MCF 10A (cell line): ENCODE measurements around the gene GDNF. TPM values are rescaled to one million over a fixed set of nuclear protein-coding genes. Genes with fewer than 3 reads are reported as not detected.

ENCODE experiments used
- BruUV-seq: library from RNA; stranded (reverse); fragments of 400-500 nt; replicated peaks from 2 replicates; lab custom pipeline; 2021; lab: Mats Ljungman, UMichigan
- CTCF ChIA-PET: fragments of 300-600 bp; sonication (Branson Sonifier 250); formaldehyde crosslinking; extraction: SDS; loops from one replicate; lab custom pipeline; 2021; ENCODE audit warnings: antibody characterized with exemption, inconsistent platforms; lab: Yijun Ruan, JAX
- POLR2A ChIA-PET: fragments of 300-600, 350-650 bp; sonication (Branson Sonifier 250); formaldehyde crosslinking; extraction: SDS; loops from one replicate; lab custom pipeline; 2020; ENCODE audit warnings: antibody characterized with exemption, inconsistent platforms; lab: Yijun Ruan, JAX
- DNase-seq: peaks from one replicate; pipeline ENCODE4 v3.0.0-alpha.2; 2018; ENCODE audit not compliant: unreplicated experiment
- H3K27ac Mint-ChIP-seq: one replicate; pipeline ENCODE4 v1.8.0; 2022; ENCODE audit warnings: mild to moderate bottlenecking, low read depth, mixed read lengths; ENCODE audit not compliant: unreplicated experiment
- H3K27me3 Mint-ChIP-seq: one replicate; pipeline ENCODE4 v1.8.0; 2022; ENCODE audit warnings: mixed read lengths; ENCODE audit not compliant: insufficient read depth, unreplicated experiment
- H3K36me3 Mint-ChIP-seq: one replicate; pipeline ENCODE4 v1.8.0; 2022; ENCODE audit warnings: mild to moderate bottlenecking, moderate library complexity, mixed read lengths; ENCODE audit not compliant: insufficient read depth, unreplicated experiment
- H3K4me1 Mint-ChIP-seq: one replicate; pipeline ENCODE4 v1.8.0; 2022; ENCODE audit warnings: mixed read lengths; ENCODE audit not compliant: insufficient read depth, unreplicated experiment
- H3K4me3 Mint-ChIP-seq: one replicate; pipeline ENCODE4 v1.8.0; 2022; ENCODE audit warnings: mild to moderate bottlenecking, moderate library complexity, mixed read lengths; ENCODE audit not compliant: unreplicated experiment
- H3K9me3 Mint-ChIP-seq: one replicate; pipeline ENCODE4 v1.8.0; 2022; ENCODE audit warnings: mixed read lengths; ENCODE audit not compliant: unreplicated experiment
- CTCF ChIP-seq: fragments of 200-600 bp; IDR thresholded peaks from one replicate; pipeline ENCODE4 v1.8.0; 2022; ENCODE audit warnings: antibody characterized with exemption, mild to moderate bottlenecking; ENCODE audit not compliant: unreplicated experiment
- intact Hi-C: fragments of 100-400 bp; cut with micrococcal nuclease; formaldehyde crosslinking; loops from 2 replicates; pipeline ENCODE4 v1.14.1; 2022
- total RNA-seq: library from RNA; stranded (reverse); gene quantifications from 2 replicates; pipeline ENCODE4 v1.2.3, GENCODE V29; 2022

Gene GDNF
- total RNA-seq, 1 experiment from 2014 or later: not detected

- no peaks in the 10 kb centered on the region for H3K36me3 Mint-ChIP-seq
- ChIA-PET CTCF (interaction anchor here (0.6 to 4.4 kb wide), 10 partner anchors 8 to 431 kb away, joined by 3 to 45 read pairs (median 3); no protein-coding TSS in a partner anchor), POLR2A (no interaction called here)
- peaks cover 9% of the 10 kb centered on the region for H3K27me3 Mint-ChIP-seq
- H3K9me3 Mint-ChIP-seq: no peaks in the 10 kb centered on the region
- TF ChIP-seq CTCF: no peak
- no peak overlapping the region for H3K4me3 Mint-ChIP-seq
- H3K4me1 Mint-ChIP-seq: peaks cover 10% of the 10 kb centered on the region
- no peak overlapping the region for H3K27ac Mint-ChIP-seq
- intact Hi-C loops: loop anchor here (5.0 kb wide), 2 partner anchors 184 to 306 kb away; no protein-coding TSS in a partner anchor
- no peak for DNase-seq
- no TSS peak for BruUV-seq
These were observed 1.5 kb downstream of the GDNF start for GRCh38 chr5:37838152-37838932.

GRCh38 chr5:37837414-37838032 is 2.3 kb downstream of the GDNF start:
- TF ChIP-seq CTCF: peak; percentile 94
- BruUV-seq: no TSS peak
- Mint-ChIP-seq H3K4me3 (peak overlapping the region; percentile 69), H3K4me1 (peaks cover 10% of the 10 kb centered on the region), H3K27me3 (peaks cover 9% of the 10 kb centered on the region), H3K36me3 (no peaks in the 10 kb centered on the region), H3K27ac (no peak overlapping the region), H3K9me3 (no peaks in the 10 kb centered on the region)
- POLR2A ChIA-PET: interaction anchor here (0.7 to 0.9 kb wide), 2 partner anchors 340 to 358 kb away, joined by 3 read pairs; no protein-coding TSS in a partner anchor
- CTCF ChIA-PET: interaction anchor here (0.6 to 9.5 kb wide), 19 partner anchors 22 to 428 kb away, joined by 3 to 156 read pairs (median 4); no protein-coding TSS in a partner anchor
- peak; percentile 68 for DNase-seq
- intact Hi-C loops: loop anchor here (1.0 to 5.0 kb wide), 6 partner anchors 63 to 424 kb away; no protein-coding TSS in a partner anchor

- Mint-ChIP-seq H3K27ac (no peak overlapping the region), H3K9me3 (no peaks in the 10 kb centered on the region), H3K27me3 (peaks cover 9% of the 10 kb centered on the region), H3K36me3 (no peaks in the 10 kb centered on the region), H3K4me3 (peak overlapping the region; percentile 69), H3K4me1 (peaks cover 10% of the 10 kb centered on the region)
- BruUV-seq: no TSS peak
- no peak for DNase-seq
- TF ChIP-seq CTCF: no peak
- intact Hi-C loops: loop anchor here (1.0 to 5.0 kb wide), 6 partner anchors 63 to 424 kb away; no protein-coding TSS in a partner anchor
- ChIA-PET CTCF (interaction anchor here (0.6 to 9.5 kb wide), 21 partner anchors 23 to 869 kb away, joined by 3 to 156 read pairs (median 4); no protein-coding TSS in a partner anchor), POLR2A (interaction anchor here (0.7 to 0.9 kb wide), 2 partner anchors 341 to 358 kb away, joined by 3 read pairs; no protein-coding TSS in a partner anchor)
These were observed 3.0 kb downstream of the GDNF start for GRCh38 chr5:37836592-37837413.
